Fibroblast of the aortic adventitia (primary cell): ENCODE results near the gene RTEL1. TPM values are rescaled to one million over a fixed set of nuclear protein-coding genes. Genes with fewer than 3 reads are reported as not detected.
A peak's percentile ranks its signal among the peaks of the same experiment; 100 is the strongest.
"Not testable (repeated sequence)": the region's sequence is repeated elsewhere in the genome, so short reads cannot be mapped to it uniquely, and the experiment has no call there.

Source experiments
- DNase-seq: peaks from one replicate; pipeline ENCODE4 v3.0.0-alpha.2; 2010; ENCODE audit warnings: low read depth
- H3K4me3 ChIP-seq: 2 replicates; pipeline ENCODE4 v1.5.1; 2011; ENCODE audit warnings: low read depth, mild to moderate bottlenecking, control low read depth, low read length, moderate library complexity
- CTCF ChIP-seq: IDR thresholded peaks from 2 replicates; pipeline ENCODE4 v1.5.1; 2011; ENCODE audit warnings: mild to moderate bottlenecking, low read length, control low read depth, inconsistent platforms; ENCODE audit not compliant: insufficient read depth
- total RNA-seq: library from RNA; depleted of rRNA; stranded (reverse); fragments of >200 nt; gene quantifications from 2 replicates; pipeline ENCODE4 v1.2.3, GENCODE V29; 2012; ENCODE audit warnings: low replicate concordance

The RTEL1 gene
- total RNA-seq, 1 donor = 17.3 TPM

- no peak for DNase-seq
- no peak overlapping the region for H3K4me3 ChIP-seq
- TF ChIP-seq CTCF = no peak
Observed at GRCh38 chr20:63645218-63645617, 12.9 kb upstream of the RTEL1 start.

DNA sequence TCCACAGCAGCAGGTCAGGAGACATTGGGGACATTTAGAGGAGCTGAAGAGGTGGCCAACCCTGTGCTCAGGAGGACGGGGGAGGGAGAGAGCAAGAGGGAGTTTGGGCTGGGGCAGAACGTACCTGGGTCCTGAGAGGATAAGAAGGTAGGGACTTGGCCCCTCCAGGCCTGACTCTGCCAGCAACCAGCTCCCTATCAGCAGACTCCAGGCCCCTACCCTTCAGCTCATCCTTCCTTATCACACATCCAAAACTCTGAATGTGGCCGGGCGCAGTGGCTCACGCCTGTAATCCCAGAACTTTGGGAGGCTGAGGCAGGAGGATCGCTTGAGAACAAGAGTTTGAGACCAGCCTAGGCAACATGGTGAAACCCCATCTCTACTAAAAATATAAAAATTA lies 9.9 kb upstream of the RTEL1 start:
- DNase-seq = no peak
- TF ChIP-seq CTCF = no peak
- H3K4me3 ChIP-seq = no peak overlapping the region

GRCh38 chr20:63648895-63649589 lies 9.1 kb upstream of the RTEL1 start:
- TF ChIP-seq CTCF = no peak
- no peak for DNase-seq
- no peak overlapping the region for H3K4me3 ChIP-seq

- DNase-seq, H3K4me3 ChIP-seq: not testable (repeated sequence)
Observed at GRCh38 chr20:63650486-63650885, 7.6 kb upstream of the RTEL1 start.

DNA sequence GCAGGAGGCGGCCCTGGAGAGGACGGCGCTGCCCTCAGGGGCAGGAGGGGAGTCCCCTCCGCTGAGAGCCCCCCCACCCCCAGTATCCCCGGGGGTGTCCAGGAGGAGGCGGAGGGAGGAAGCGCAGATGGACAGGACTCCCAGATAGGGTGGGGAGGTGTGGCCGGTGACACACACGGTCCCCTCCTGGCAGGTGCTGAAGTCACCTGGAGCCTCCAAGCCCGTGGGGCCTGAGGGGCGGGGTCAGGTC lies 6.2 kb upstream of the RTEL1 start:
- no peak for DNase-seq
- peak overlapping the region; percentile 70 for H3K4me3 ChIP-seq
- TF ChIP-seq CTCF = no peak

DNA sequence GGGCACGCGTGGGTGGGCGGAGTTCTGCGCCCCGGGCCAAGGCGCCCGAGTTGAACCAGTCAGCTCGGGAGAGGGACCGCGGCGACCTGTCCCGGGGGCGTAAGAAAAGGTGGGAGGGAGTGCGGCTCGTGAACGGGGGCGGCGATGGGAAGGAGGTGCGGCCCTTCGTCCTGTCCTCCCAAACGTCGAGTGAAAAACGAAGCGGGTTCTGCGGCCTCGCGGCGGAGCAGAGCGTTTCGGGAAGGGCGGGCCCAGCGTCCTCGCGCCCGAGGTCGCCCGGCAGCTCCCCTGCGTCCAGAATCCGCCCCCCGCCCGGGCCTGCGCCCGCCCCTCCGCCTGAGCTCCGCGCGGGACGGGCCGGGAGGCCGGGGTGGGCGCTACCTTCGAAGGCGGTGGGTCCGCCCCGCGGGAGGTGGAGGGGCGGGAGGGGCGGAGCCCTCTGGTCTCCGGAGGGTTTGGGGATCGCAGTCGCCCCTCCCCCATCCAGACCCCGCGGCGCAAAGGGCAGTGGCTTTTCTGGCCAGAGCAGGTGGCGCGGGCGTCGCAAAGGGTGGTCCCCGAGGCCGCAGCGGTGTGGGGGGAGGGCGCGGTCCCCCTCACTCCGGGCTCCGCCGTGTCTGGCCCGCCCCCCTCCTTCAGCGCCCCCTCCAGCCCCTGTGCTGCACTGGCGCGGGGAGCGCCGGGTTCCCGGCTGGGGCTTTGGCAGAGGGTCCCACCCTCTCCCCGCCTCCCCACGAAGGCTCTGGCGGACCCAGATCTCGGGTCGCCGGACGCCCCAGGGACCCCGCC lies 5.7 kb upstream of the RTEL1 start:
- peak overlapping the region; percentile 70 for H3K4me3 ChIP-seq
- DNase-seq = peak; percentile 10
- no peak for TF ChIP-seq CTCF

- DNase-seq = peak; percentile 87
- peak within 1 kb of the TSS; percentile 70 for H3K4me3 ChIP-seq
- TF ChIP-seq CTCF = no peak
Observed at GRCh38 chr20:63653041-63653973, 4.8 kb upstream of the RTEL1 start, which contains the start of gene STMN3. Gene STMN3, minus strand, starts transcription at chr20:63653424. Its CDS starts 79 bp downstream, at chr20:63653345.
